HEK293 (cell line): Measurements from ENCODE around the gene EIF2S1.

ENCODE experiments used
- SALL2 ChIP-seq: fragments of 450-650 bp; formaldehyde crosslinking; IDR thresholded peaks from 2 replicates; pipeline ENCODE4 v1.5.0; 2017; ENCODE audit warnings: missing biosample characterization, mild to moderate bottlenecking, missing genetic modification characterization, borderline replicate concordance
- ZFP3 ChIP-seq: fragments of 450-650 bp; formaldehyde crosslinking; IDR thresholded peaks from 2 replicates; pipeline ENCODE4 v1.5.1; 2016; ENCODE audit warnings: low read depth, missing biosample characterization, missing genetic modification characterization
- TF ChIP-seq, protein P1 (sequence below): fragments of 450-650 bp; formaldehyde crosslinking; IDR thresholded peaks from 2 replicates; pipeline ENCODE4 v1.5.1; 2016; ENCODE audit warnings: missing biosample characterization, missing genetic modification characterization

DNA sequence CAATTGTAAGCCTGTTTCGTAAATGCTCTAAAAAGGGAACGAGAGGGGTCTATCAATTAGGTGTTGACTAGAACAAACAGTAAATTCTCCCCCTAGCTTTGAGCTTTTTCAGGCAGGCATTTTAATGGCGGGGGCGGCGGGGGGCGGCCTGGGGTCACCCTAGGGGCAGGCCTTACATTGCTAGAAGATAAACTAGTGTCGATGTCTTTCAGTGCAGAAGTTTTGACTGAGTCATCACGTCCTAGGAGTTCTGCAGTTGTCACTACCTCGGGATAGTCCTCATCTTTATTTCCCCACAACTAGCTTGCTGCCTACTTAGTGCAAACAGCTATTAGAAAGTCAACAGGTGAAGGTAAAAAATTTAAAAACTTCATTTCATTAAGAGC lies 2.2 kb upstream of the EIF2S1 start:
- TF ChIP-seq, protein P1, sequence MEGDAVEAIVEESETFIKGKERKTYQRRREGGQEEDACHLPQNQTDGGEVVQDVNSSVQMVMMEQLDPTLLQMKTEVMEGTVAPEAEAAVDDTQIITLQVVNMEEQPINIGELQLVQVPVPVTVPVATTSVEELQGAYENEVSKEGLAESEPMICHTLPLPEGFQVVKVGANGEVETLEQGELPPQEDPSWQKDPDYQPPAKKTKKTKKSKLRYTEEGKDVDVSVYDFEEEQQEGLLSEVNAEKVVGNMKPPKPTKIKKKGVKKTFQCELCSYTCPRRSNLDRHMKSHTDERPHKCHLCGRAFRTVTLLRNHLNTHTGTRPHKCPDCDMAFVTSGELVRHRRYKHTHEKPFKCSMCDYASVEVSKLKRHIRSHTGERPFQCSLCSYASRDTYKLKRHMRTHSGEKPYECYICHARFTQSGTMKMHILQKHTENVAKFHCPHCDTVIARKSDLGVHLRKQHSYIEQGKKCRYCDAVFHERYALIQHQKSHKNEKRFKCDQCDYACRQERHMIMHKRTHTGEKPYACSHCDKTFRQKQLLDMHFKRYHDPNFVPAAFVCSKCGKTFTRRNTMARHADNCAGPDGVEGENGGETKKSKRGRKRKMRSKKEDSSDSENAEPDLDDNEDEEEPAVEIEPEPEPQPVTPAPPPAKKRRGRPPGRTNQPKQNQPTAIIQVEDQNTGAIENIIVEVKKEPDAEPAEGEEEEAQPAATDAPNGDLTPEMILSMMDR (tag by site-specific recombination) = no peak
- TF ChIP-seq SALL2 (tag by site-specific recombination) = no peak
- TF ChIP-seq ZFP3 = no peak
